ENCODE data around the gene HS6ST2.

DNA sequence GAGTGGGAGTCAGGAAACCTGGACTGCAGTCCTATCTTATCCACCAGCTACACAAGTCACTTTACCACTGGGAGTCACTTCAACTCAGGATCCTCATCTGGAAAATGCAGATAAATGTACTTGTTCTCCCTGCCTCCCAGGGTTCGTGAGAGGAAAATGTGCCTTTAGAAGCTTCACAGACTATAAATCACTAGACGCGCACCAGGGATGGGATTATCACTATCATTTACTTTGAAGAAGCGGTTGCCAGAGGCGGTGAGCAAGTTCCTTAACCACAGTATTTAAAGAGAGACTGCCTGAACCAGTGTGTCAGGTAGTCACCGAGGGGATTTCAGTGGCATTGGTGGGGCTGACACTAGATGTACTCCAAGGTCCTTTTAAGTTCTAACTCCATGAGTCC is 219.5 kb downstream of the HS6ST2 start:
- TF ChIP-seq, protein P1, sequence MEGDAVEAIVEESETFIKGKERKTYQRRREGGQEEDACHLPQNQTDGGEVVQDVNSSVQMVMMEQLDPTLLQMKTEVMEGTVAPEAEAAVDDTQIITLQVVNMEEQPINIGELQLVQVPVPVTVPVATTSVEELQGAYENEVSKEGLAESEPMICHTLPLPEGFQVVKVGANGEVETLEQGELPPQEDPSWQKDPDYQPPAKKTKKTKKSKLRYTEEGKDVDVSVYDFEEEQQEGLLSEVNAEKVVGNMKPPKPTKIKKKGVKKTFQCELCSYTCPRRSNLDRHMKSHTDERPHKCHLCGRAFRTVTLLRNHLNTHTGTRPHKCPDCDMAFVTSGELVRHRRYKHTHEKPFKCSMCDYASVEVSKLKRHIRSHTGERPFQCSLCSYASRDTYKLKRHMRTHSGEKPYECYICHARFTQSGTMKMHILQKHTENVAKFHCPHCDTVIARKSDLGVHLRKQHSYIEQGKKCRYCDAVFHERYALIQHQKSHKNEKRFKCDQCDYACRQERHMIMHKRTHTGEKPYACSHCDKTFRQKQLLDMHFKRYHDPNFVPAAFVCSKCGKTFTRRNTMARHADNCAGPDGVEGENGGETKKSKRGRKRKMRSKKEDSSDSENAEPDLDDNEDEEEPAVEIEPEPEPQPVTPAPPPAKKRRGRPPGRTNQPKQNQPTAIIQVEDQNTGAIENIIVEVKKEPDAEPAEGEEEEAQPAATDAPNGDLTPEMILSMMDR (IDR thresholded peaks at IDR 0.05 in 2 of 3, conservative IDR thresholded peaks at IDR 0.05 in 1 of 3; ENCODE audit: insufficient read depth in 2 of 3, low read depth in 1 of 3, low read length in 3 of 3) = no peak
- TF ChIP-seq, protein P2, sequence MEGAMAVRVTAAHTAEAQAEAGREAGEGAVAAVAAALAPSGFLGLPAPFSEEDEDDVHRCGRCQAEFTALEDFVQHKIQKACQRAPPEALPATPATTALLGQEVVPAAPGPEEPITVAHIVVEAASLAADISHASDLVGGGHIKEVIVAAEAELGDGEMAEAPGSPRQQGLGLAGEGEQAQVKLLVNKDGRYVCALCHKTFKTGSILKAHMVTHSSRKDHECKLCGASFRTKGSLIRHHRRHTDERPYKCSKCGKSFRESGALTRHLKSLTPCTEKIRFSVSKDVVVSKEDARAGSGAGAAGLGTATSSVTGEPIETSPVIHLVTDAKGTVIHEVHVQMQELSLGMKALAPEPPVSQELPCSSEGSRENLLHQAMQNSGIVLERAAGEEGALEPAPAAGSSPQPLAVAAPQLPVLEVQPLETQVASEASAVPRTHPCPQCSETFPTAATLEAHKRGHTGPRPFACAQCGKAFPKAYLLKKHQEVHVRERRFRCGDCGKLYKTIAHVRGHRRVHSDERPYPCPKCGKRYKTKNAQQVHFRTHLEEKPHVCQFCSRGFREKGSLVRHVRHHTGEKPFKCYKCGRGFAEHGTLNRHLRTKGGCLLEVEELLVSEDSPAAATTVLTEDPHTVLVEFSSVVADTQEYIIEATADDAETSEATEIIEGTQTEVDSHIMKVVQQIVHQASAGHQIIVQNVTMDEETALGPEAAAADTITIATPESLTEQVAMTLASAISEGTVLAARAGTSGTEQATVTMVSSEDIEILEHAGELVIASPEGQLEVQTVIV (CRISPR knock-in tag; IDR thresholded peaks at IDR 0.05; ENCODE audit: borderline replicate concordance) = no peak
- TF ChIP-seq BRF1 (IDR thresholded peaks at IDR 0.05; ENCODE audit: borderline replicate concordance, extremely low read depth, insufficient read length) (no peak), SOX6 (IDR thresholded peaks at IDR 0.05) (no peak), PCBP2 (IDR thresholded peaks at IDR 0.05; ENCODE audit: low read depth, low read length, poor library complexity, severe bottlenecking) (no peak), EZH2 (IDR thresholded peaks at IDR 0.05; ENCODE audit: borderline replicate concordance, low read depth, low read length) (no peak), RB1 (IDR thresholded peaks at IDR 0.05; ENCODE audit: low read depth) (no peak), CHD2 (IDR thresholded peaks at IDR 0.05; ENCODE audit: low read depth, low read length) (no peak), ZNF24 (IDR thresholded peaks at IDR 0.05) (no peak), ZNF707 (CRISPR knock-in tag; conservative IDR thresholded peaks at IDR 0.05) (no peak), FOXP1 (CRISPR knock-in tag; IDR thresholded peaks at IDR 0.05) (no peak), FOXJ3 (CRISPR knock-in tag; IDR thresholded peaks at IDR 0.05) (no peak)
- TF ChIP-seq, protein P3, sequence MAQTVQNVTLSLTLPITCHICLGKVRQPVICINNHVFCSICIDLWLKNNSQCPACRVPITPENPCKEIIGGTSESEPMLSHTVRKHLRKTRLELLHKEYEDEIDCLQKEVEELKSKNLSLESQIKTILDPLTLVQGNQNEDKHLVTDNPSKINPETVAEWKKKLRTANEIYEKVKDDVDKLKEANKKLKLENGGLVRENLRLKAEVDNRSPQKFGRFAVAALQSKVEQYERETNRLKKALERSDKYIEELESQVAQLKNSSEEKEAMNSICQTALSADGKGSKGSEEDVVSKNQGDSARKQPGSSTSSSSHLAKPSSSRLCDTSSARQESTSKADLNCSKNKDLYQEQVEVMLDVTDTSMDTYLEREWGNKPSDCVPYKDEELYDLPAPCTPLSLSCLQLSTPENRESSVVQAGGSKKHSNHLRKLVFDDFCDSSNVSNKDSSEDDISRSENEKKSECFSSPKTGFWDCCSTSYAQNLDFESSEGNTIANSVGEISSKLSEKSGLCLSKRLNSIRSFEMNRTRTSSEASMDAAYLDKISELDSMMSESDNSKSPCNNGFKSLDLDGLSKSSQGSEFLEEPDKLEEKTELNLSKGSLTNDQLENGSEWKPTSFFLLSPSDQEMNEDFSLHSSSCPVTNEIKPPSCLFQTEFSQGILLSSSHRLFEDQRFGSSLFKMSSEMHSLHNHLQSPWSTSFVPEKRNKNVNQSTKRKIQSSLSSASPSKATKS (CRISPR knock-in tag; IDR thresholded peaks at IDR 0.05) = no peak
- TF ChIP-seq, protein P4, sequence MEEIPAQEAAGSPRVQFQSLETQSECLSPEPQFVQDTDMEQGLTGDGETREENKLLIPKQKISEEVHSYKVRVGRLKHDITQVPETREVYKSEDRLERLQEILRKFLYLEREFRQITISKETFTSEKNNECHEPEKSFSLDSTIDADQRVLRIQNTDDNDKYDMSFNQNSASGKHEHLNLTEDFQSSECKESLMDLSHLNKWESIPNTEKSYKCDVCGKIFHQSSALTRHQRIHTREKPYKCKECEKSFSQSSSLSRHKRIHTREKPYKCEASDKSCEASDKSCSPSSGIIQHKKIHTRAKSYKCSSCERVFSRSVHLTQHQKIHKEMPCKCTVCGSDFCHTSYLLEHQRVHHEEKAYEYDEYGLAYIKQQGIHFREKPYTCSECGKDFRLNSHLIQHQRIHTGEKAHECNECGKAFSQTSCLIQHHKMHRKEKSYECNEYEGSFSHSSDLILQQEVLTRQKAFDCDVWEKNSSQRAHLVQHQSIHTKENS (CRISPR knock-in tag; IDR thresholded peaks at IDR 0.05) = no peak

Data from K562 (cell line).